ENCODE data around the gene SLC25A51. TPM values are rescaled to one million over a fixed set of nuclear protein-coding genes. Genes with fewer than 3 reads are reported as not detected.
"Not testable (repeated sequence)": the region's sequence is repeated elsewhere in the genome, so short reads cannot be mapped to it uniquely, and the experiment has no call there.

Gene SLC25A51
- total RNA-seq, 1 donor from 2014 or later: 63.7 TPM

GRCh38 chr9:37889536-37889935 lies 14.4 kb downstream of the SLC25A51 start:
- DNase-seq (ENCODE audit: low read depth): no peak
- TF ChIP-seq, protein P1, sequence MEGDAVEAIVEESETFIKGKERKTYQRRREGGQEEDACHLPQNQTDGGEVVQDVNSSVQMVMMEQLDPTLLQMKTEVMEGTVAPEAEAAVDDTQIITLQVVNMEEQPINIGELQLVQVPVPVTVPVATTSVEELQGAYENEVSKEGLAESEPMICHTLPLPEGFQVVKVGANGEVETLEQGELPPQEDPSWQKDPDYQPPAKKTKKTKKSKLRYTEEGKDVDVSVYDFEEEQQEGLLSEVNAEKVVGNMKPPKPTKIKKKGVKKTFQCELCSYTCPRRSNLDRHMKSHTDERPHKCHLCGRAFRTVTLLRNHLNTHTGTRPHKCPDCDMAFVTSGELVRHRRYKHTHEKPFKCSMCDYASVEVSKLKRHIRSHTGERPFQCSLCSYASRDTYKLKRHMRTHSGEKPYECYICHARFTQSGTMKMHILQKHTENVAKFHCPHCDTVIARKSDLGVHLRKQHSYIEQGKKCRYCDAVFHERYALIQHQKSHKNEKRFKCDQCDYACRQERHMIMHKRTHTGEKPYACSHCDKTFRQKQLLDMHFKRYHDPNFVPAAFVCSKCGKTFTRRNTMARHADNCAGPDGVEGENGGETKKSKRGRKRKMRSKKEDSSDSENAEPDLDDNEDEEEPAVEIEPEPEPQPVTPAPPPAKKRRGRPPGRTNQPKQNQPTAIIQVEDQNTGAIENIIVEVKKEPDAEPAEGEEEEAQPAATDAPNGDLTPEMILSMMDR (IDR thresholded peaks at IDR 0.05; ENCODE audit: insufficient read depth, low read length, severe bottlenecking): no peak
- Histone ChIP-seq H3K36me3 (ENCODE audit: control insufficient read depth, insufficient read depth, low read length) (peaks cover 4% of the 10 kb centered on the region), H3K4me3 (ENCODE audit: low read depth, low read length) (no peak overlapping the region), H3K27me3 (ENCODE audit: control insufficient read depth, insufficient read depth, low read length) (no peaks in the 10 kb centered on the region)
- no peak for FAIRE-seq

- H3K27me3 ChIP-seq (ENCODE audit: control insufficient read depth, insufficient read depth, low read length); DNase-seq (ENCODE audit: low read depth); H3K4me3 ChIP-seq (ENCODE audit: low read depth, low read length); FAIRE-seq; H3K36me3 ChIP-seq (ENCODE audit: control insufficient read depth, insufficient read depth, low read length): not testable (repeated sequence)
Measured at GRCh38 chr9:37887977-37888583, 15.8 kb downstream of the SLC25A51 start.

- no peak overlapping the region for H3K4me3 ChIP-seq (ENCODE audit: low read depth, low read length)
- peaks cover 2% of the 10 kb centered on the region for H3K36me3 ChIP-seq (ENCODE audit: control insufficient read depth, insufficient read depth, low read length)
- no peaks in the 10 kb centered on the region for H3K27me3 ChIP-seq (ENCODE audit: control insufficient read depth, insufficient read depth, low read length)
- FAIRE-seq (no peak), DNase-seq (ENCODE audit: low read depth) (no peak)
- TF ChIP-seq, protein P1 (IDR thresholded peaks at IDR 0.05; ENCODE audit: insufficient read depth, low read length, severe bottlenecking): no peak
Measured at GRCh38 chr9:37880916-37881479, 22.9 kb downstream of the SLC25A51 start.

GRCh38 chr9:37876376-37876775 lies 27.6 kb downstream of the SLC25A51 start:
- FAIRE-seq: no peak
- TF ChIP-seq, protein P1 (IDR thresholded peaks at IDR 0.05; ENCODE audit: insufficient read depth, low read length, severe bottlenecking): no peak
- H3K36me3 ChIP-seq (ENCODE audit: control insufficient read depth, insufficient read depth, low read length): peaks cover 2% of the 10 kb centered on the region
- H3K4me3 ChIP-seq (ENCODE audit: low read depth, low read length): no peak overlapping the region
- H3K27me3 ChIP-seq (ENCODE audit: control insufficient read depth, insufficient read depth, low read length): no peaks in the 10 kb centered on the region
- no peak for DNase-seq (ENCODE audit: low read depth)

DNA sequence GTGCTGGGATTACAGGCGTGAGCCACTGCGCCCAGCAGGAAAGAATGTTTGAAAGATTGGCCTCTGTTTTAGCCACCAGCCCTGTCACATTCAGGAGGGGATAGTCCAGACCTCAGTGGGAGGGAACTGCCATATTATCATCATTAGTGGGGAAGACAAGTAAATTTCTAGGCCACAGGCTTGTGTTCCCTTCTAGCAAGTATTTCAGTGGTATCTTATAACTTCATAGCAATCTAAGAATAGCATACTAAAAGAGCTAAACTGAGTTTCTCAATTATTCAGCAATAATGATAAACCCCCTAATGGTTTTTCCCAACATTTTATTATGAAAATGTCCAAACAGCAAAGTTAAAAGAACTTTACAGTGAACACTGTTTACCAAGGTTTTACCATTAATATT lies 30.0 kb downstream of the SLC25A51 start:
- TF ChIP-seq, protein P1 (IDR thresholded peaks at IDR 0.05; ENCODE audit: insufficient read depth, low read length, severe bottlenecking): no peak
- Histone ChIP-seq H3K4me3 (ENCODE audit: low read depth, low read length) (no peak overlapping the region), H3K36me3 (ENCODE audit: control insufficient read depth, insufficient read depth, low read length) (no peaks in the 10 kb centered on the region), H3K27me3 (ENCODE audit: control insufficient read depth, insufficient read depth, low read length) (no peaks in the 10 kb centered on the region)
- FAIRE-seq (no peak), DNase-seq (ENCODE audit: low read depth) (no peak)

DNA sequence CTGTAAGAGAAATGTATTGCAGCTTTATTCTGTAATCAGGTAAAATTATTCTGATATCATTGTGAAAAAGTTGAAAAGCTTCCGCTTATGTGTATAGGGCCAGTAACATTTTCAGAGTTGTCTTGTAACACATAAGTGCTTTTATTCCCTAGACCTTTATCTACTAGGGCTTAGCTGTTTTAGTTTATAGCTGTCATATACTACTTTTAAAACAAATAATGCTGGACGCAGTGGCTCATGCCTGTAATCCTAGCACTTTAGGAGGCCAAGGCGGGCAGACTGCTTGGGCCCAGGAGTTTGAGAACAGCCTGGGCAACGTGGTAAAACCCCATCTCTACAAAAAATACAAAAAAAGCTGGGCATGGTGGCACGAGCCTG lies 33.1 kb downstream of the SLC25A51 start:
- Histone ChIP-seq H3K27me3 (ENCODE audit: control insufficient read depth, insufficient read depth, low read length) (no peaks in the 10 kb centered on the region), H3K36me3 (ENCODE audit: control insufficient read depth, insufficient read depth, low read length) (no peaks in the 10 kb centered on the region), H3K4me3 (ENCODE audit: low read depth, low read length) (no peak overlapping the region)
- no peak for DNase-seq (ENCODE audit: low read depth)
- TF ChIP-seq, protein P1 (IDR thresholded peaks at IDR 0.05; ENCODE audit: insufficient read depth, low read length, severe bottlenecking): no peak
- no peak for FAIRE-seq

Measured in bronchial epithelial cell (primary cell).